ENCODE measurements around the gene TCEAL3.
"Not testable (repeated sequence)": the region's sequence is repeated elsewhere in the genome, so short reads cannot be mapped to it uniquely, and the experiment has no call there.

The TCEAL3 gene

GRCh38 chrX:103607364-103608305 lies at the start of gene TCEAL3:
TSS of gene TCEAL3 (plus strand) at chrX:103607963. CDS start at chrX:103609065, 1,102 bp downstream.
- intact Hi-C loops (cut with DNase I), result no loop called here
- peak; percentile 44 to 82 (median 68) for DNase-seq

- intact Hi-C loops (cut with DNase I), result no loop called here
- no peak for DNase-seq
Measured at GRCh38 chrX:103560256-103560655, 47.5 kb upstream of the TCEAL3 start.

GRCh38 chrX:103562801-103563200 lies 45.0 kb upstream of the TCEAL3 start:
- no peak for DNase-seq
- intact Hi-C loops (cut with DNase I), result no loop called here

GRCh38 chrX:103565197-103565596 lies 42.6 kb upstream of the TCEAL3 start:
- intact Hi-C loops (cut with DNase I), result no loop called here
- DNase-seq, result no peak

GRCh38 chrX:103565752-103566151 lies 42.0 kb upstream of the TCEAL3 start:
- intact Hi-C loops (cut with DNase I), result no loop called here

GRCh38 chrX:103571121-103571520 lies 36.6 kb upstream of the TCEAL3 start:
- DNase-seq, result no peak
- intact Hi-C loops (cut with DNase I), result no loop called here

More at GRCh38 chrX:103565752-103566151, 42.0 kb upstream of the TCEAL3 start:
- no peak for DNase-seq

- no peak for DNase-seq
- intact Hi-C loops (cut with DNase I), result no loop called here
Measured at GRCh38 chrX:103571726-103572125, 36.0 kb upstream of the TCEAL3 start.

GRCh38 chrX:103573202-103573601 lies 34.6 kb upstream of the TCEAL3 start:
- intact Hi-C loops (cut with DNase I), result no loop called here
- DNase-seq, result no peak

- intact Hi-C loops (cut with DNase I), result no loop called here
- peak in 1 of 42 donors; percentile 36 for DNase-seq
Measured at GRCh38 chrX:103584596-103584995, 23.2 kb upstream of the TCEAL3 start.

- DNase-seq, result peak; percentile 44 to 88 (median 74)
- intact Hi-C loops (cut with DNase I), result no loop called here
Measured at GRCh38 chrX:103585411-103586313, 22.1 kb upstream of the TCEAL3 start, which contains the start of gene TCEAL4. TSS of gene TCEAL4 (plus strand) at chrX:103585515. CDS start at chrX:103586676, 1,161 bp downstream.

- peak in 33 of 42 donors; percentile 2 to 52 (median 22) for DNase-seq
- intact Hi-C loops (cut with DNase I), result no loop called here
Measured at GRCh38 chrX:103586314-103586646, 21.5 kb upstream of the TCEAL3 start.

- intact Hi-C loops (cut with DNase I), result no loop called here
- no peak for DNase-seq
Measured at GRCh38 chrX:103586659-103587058, 21.1 kb upstream of the TCEAL3 start.

GRCh38 chrX:103592295-103592694 lies 15.5 kb upstream of the TCEAL3 start:
- intact Hi-C loops (cut with DNase I); DNase-seq: not testable (repeated sequence)

- intact Hi-C loops (cut with DNase I); DNase-seq: not testable (repeated sequence)
Measured at GRCh38 chrX:103595202-103595601, 12.6 kb upstream of the TCEAL3 start.

- intact Hi-C loops (cut with DNase I), result no loop called here
- DNase-seq, result peak in 21 of 42 donors; percentile 2 to 48 (median 30)
Measured at GRCh38 chrX:103608306-103608963, 672 bp downstream of the TCEAL3 start.

- intact Hi-C loops (cut with DNase I), result no loop called here
- DNase-seq, result no peak
Measured at GRCh38 chrX:103610282-103610681, 2.5 kb downstream of the TCEAL3 start.

GRCh38 chrX:103613362-103613890 lies 5.7 kb downstream of the TCEAL3 start:
- intact Hi-C loops (cut with DNase I), result no loop called here
- no peak for DNase-seq

GRCh38 chrX:103614999-103615398 lies 7.2 kb downstream of the TCEAL3 start:
- intact Hi-C loops (cut with DNase I), result no loop called here
- DNase-seq, result no peak

Data from head of caudate nucleus (tissue), 42 donors.